HG03039 (cell line): Measurements from ENCODE around the gene IFI44L.
A peak's percentile ranks its signal among the peaks of the same experiment; 100 is the strongest.

Source experiments
- ATAC-seq: cut with Tn5 transposase; IDR thresholded peaks from one replicate; pipeline ENCODE4 v1.9.1; 2021; ENCODE audit warnings: mild to moderate bottlenecking, moderate library complexity; ENCODE audit not compliant: unreplicated experiment

IFI44L gene

DNA sequence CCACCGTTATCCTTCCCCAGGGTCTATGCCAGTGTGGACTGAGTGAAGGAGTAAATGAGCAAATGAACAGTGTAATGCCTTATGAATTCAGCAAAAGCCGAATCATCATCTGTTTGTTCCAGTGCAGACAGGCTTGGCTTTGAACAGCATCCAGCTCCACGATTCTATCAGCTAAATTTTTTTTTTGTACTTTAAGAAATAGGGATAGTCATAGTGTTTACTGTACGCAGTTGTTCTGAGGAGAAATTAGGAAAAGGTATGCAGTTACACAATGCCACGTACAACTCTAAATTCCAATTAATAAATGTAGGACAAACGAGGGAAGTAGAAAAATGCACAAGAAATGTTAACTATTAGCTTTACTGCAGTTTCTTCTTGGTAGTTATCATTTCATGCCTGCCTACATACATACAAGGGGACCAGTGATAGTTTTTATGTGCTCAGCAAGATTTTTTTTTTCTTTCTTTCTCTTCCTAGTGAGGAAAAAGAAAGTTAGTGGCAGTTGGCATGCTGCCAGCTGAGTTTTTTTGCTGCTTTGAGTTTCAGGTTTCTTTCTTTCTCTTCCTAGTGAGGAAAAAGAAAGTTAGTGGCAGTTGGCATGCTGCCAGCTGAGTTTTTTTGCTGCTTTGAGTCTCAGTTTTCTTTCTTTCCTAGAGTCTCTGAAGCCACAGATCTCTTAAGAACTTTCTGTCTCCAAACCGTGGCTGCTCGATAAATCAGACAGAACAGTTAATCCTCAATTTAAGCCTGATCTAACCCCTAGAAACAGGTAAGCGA, at the start of gene IFI44L:
IFI44L (plus strand) TSS at position 646 of the 777 bp plus-strand sequence. CDS start 7,468 bp downstream, outside the sequence.
- ATAC-seq: peak; percentile 50

- no peak for ATAC-seq
Observed at GRCh38 chr1:78570539-78570938, 49.7 kb upstream of the IFI44L start.

DNA sequence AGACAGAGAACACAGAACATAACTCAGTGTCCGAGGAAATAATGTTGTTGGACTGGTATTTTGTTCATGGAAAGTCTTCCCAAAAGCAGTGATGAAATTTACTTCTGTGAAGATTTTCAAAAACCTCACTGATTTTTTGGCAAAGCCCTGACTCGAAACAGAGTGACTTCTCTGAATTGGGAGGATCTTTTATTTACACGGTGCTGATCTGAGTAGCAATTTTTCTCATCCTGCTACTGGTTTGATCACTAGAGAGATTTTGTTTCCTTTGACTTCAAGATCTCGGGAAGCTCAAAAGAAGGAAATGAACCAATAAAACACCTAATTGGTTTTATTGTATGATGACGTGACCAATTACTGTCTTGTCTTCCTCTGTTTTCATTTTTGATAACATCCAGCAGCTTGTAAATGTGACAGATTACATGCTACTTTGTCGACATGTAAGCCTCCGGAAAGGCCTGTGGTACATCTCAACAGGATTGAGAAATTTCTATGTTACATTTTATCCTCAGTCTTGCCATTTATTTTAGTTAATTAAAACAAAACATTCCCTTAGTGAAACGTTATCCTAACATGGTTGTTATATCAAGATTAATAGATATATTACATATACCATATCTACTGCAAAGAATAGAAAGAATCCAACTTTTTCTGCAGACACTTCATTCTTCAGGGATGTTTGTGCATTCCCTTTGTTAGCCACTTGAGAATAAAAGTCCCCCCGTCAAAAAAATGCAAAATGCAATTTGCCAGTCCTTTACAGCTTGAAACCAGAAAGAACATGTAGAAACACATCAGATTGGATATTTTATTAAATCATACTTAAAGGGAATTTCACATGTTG, 42.8 kb upstream of the IFI44L start:
- no peak for ATAC-seq

GRCh38 chr1:78586572-78586971, 33.7 kb upstream of the IFI44L start:
- ATAC-seq: no peak

GRCh38 chr1:78587211-78587610, 33.0 kb upstream of the IFI44L start:
- no peak for ATAC-seq

- ATAC-seq: no peak
Observed at GRCh38 chr1:78591971-78592370, 28.3 kb upstream of the IFI44L start.

- no peak for ATAC-seq
Observed at GRCh38 chr1:78599294-78599693, 21.0 kb upstream of the IFI44L start.

- ATAC-seq: no peak
Observed at GRCh38 chr1:78601068-78601467, 19.2 kb upstream of the IFI44L start.

DNA sequence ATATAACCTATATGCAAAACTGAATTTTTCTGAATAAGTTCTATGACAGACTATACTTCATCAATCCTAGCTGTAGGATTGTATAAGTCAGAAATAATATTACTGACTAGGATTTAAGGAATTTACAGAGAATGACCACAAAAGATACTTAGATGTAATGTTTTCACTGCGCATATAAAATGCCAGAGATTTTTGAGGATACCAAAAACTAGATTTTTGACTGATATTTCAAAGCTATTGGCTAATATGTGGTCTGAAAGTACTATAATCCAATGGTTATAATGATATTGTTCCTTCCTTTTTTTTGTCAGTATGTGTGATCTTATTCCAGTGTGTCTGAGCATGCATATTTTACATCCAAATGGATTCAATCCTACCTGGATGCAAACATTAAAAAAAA, 17.0 kb upstream of the IFI44L start:
- no peak for ATAC-seq

DNA sequence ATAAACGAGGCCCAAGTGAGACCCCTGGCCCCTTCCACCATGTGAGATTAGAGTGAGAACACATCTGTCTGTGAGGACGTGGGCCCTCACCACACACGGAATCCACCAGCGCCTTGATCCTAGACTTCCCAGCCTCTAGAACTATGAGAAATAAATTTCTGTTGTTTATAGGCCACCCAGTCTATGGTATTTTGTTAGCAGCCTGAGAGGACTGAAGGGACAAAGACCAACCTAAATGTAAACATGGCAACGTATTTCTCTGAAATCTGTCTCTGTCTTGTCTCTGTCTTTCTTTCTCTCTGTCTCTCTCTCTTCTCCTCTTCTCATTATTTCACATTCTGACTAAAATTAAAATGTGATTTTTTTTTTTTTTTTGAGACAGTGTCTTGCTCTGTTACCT, 15.6 kb upstream of the IFI44L start:
- no peak for ATAC-seq

DNA sequence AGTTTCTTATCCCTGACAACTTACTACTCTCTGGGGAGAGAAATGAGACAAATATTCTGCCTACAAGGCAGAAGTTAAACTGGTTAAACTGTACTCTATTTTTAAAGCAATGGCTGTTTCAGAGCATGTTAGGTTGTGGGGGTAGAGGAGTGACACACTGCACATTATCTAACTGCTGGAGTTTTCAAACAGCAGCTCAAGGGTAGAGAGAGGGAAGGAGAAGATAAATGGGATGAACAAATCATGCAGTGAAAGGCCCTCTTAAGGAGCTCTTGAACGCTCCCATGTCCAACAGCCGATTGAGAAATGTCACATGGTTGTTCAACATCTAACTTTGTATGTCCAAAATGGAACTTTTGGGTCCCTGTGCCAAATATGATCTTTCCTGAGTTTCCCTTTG, 14.0 kb upstream of the IFI44L start:
- no peak for ATAC-seq

- no peak for ATAC-seq
Observed at GRCh38 chr1:78607334-78607927, 12.8 kb upstream of the IFI44L start.

- ATAC-seq: no peak
Observed at GRCh38 chr1:78607944-78608343, 12.3 kb upstream of the IFI44L start.

GRCh38 chr1:78617615-78618026, 2.6 kb upstream of the IFI44L start:
- peak; percentile 44 for ATAC-seq

GRCh38 chr1:78619032-78619431, 1.2 kb upstream of the IFI44L start:
- ATAC-seq: no peak

DNA sequence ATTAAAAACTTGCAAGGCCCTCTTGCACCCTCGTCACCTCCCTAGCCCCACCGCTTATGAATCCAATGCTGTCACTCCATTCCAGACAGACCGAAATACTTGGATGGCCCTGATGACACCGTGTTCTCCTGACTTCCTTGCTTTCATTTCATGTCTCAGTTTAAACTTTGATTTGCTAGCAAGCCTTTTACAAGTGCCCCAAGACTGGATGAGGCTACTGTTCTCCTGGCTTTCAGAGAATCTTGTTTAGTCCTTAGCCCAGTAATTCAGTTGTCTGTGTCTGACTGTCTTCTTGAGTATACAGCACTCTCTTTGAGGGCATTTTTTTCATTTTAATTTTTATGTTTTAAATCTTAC, 824 bp upstream of the IFI44L start:
- ATAC-seq: peak; percentile 6

GRCh38 chr1:78620666-78621065, 418 bp downstream of the IFI44L start:
- ATAC-seq: no peak

- ATAC-seq: no peak
Observed at GRCh38 chr1:78622548-78622947, 2.3 kb downstream of the IFI44L start.

DNA sequence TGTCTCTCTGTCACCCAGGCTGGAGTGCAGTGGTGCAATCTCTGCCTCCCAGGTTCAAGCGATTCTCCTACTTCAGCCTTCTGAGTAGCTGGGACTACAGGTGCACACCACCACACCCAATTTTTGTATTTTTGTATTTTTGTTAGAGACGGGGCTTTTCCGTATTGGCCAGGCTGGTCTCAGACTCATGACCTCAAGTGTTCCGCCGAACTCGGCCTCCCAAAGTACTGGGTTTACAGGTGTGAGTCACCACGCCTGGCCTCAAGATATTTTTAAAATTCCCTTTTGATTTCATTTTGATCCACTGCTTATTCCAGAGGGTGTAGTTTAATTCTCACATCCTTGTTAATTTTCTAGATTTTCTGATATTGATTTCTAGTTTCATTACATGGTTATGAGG, 3.8 kb downstream of the IFI44L start:
- ATAC-seq: no peak

DNA sequence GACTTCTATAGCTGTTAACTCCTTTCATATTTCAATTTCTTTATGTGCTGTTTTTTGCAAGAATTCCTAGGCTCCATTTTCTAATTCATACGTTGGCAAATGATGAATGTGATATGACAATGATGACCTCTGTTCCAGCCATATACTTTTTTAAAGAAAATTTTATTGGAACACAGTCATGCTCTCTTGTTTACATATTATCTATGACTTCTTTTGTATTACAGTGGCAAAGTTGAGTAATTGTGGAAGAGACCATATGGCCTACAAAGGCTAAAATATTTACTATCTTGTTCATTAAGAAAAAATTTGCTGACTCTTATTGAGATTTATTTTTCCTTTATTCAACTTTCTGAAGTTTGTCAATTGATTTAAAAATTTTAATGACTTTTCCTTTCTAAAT, 7.1 kb downstream of the IFI44L start:
- no peak for ATAC-seq

GRCh38 chr1:78630600-78630999, 10.4 kb downstream of the IFI44L start:
- ATAC-seq: no peak

GRCh38 chr1:78633209-78633608, 13.0 kb downstream of the IFI44L start:
- no peak for ATAC-seq
